ENCODE measurements around the gene ZCCHC12. TPM values are rescaled to one million over a fixed set of nuclear protein-coding genes. Genes with fewer than 3 reads are reported as not detected.

ZCCHC12 gene
- total RNA-seq, 1 experiment from 2014 or later: 0.10 TPM

DNA sequence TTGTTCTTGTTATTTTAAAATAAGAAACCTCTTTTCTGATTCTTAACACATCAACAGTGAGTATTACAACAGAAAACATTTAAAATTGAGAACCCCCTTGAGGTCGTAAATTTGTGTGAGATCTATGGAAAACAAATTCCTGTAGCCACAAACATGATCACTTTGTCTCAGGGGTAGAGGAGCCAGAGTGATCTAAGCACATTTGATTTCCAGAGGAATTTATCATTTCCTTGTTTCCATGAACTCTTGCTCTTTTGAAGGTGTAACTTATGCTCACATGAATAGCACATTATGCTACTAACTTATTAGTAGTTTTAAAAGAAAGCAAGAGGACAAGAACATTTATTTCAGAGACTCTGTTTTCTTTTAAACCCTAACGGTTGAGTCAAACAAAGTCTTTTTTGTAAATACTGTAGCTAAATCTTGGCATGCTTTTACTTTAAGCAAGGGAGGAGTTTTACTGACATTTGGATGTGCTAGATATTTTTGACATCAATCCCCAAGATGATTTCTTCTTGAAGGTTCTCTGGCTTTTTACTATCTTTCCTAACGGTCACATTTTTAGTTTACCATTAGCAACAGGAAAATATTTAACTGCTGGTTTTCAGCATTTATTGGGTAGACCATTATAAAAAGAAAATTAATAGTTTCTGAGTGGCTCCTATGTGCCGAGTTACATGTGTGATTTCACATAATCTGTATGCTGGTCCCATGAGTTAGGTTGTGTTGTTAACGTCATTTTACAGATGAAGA is 27.9 kb upstream of the ZCCHC12 start:
- Histone ChIP-seq H3K27me3 (ENCODE audit: control insufficient read depth, insufficient read depth, low read length) (no peaks in the 10 kb centered on the region), H3K36me3 (ENCODE audit: control insufficient read depth, insufficient read depth, low read length) (peaks cover 5% of the 10 kb centered on the region; the same call in 1 of the 2 replicates), H3K4me1 (ENCODE audit: control insufficient read depth, insufficient read depth, low read length) (no peaks in the 10 kb centered on the region), H3K4me3 (ENCODE audit: low read depth in 2 of 2, low read length in 2 of 2) (no peak overlapping the region), H3K9me3 (ENCODE audit: control insufficient read depth, insufficient read depth, low read depth, low read length) (no peaks in the 10 kb centered on the region), H3K27ac (ENCODE audit: low read length) (no peak overlapping the region)
- no peak for ATAC-seq
- intact Hi-C loops (cut with micrococcal nuclease; ENCODE audit: unreplicated experiment) (no loop called here), in situ Hi-C loops (cut with HindIII; ENCODE audit: low pct_unique_long_range_greater_than_20kb, low sequenced_read_pairs) (no loop called here)
- ChIA-PET POLR2A (no interaction called here), CTCF (interaction anchor here (0.6 to 0.7 kb wide), 3 partner anchors 12 to 149 kb away, joined by 3 to 5 read pairs (median 3); no protein-coding TSS in a partner anchor)
- DNase-seq (ENCODE audit: low read depth, low spot score): no peak
- no TSS peak for BruUV-seq (replicated peaks)
- TF ChIP-seq TCF7L2 (IDR thresholded peaks at IDR 0.05; ENCODE audit: low read depth, low read length): no peak
- TF ChIP-seq SIN3A (IDR thresholded peaks at IDR 0.05; ENCODE audit: borderline replicate concordance, insufficient read depth, low read depth, low read length): no peak
- TF ChIP-seq, protein P1, sequence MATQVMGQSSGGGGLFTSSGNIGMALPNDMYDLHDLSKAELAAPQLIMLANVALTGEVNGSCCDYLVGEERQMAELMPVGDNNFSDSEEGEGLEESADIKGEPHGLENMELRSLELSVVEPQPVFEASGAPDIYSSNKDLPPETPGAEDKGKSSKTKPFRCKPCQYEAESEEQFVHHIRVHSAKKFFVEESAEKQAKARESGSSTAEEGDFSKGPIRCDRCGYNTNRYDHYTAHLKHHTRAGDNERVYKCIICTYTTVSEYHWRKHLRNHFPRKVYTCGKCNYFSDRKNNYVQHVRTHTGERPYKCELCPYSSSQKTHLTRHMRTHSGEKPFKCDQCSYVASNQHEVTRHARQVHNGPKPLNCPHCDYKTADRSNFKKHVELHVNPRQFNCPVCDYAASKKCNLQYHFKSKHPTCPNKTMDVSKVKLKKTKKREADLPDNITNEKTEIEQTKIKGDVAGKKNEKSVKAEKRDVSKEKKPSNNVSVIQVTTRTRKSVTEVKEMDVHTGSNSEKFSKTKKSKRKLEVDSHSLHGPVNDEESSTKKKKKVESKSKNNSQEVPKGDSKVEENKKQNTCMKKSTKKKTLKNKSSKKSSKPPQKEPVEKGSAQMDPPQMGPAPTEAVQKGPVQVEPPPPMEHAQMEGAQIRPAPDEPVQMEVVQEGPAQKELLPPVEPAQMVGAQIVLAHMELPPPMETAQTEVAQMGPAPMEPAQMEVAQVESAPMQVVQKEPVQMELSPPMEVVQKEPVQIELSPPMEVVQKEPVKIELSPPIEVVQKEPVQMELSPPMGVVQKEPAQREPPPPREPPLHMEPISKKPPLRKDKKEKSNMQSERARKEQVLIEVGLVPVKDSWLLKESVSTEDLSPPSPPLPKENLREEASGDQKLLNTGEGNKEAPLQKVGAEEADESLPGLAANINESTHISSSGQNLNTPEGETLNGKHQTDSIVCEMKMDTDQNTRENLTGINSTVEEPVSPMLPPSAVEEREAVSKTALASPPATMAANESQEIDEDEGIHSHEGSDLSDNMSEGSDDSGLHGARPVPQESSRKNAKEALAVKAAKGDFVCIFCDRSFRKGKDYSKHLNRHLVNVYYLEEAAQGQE (IDR thresholded peaks at IDR 0.05; ENCODE audit: insufficient read depth in 1 of 2, low read depth in 2 of 2, low read length in 1 of 2): no peak
- no peak for TF ChIP-seq CTCF (IDR thresholded peaks at IDR 0.05)
- no peak for TF ChIP-seq POLR2AphosphoS5 (IDR thresholded peaks at IDR 0.05; ENCODE audit: low read depth, low read length)

DNA sequence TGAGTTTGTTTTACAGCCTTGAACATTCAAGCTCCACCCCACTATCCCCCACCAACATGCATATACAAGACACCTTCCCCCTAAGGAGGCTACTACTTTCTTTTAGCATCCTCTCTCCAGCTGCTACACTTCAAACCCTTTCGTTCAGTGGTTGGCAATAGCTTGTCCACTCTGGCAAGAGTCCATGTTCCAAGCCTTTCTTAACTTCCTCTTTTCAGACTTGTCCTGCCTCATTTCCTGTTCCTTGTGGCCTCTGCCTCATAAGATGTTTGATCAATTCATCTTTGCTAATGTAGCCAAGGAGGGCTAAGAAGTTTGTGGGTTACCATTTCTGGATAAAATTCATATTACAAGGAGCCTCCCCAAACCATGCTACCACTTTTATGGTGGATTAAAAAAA is 20.8 kb upstream of the ZCCHC12 start:
- Histone ChIP-seq H3K9me3 (ENCODE audit: control insufficient read depth, insufficient read depth, low read depth, low read length) (no peaks in the 10 kb centered on the region), H3K27ac (ENCODE audit: low read length) (no peak overlapping the region), H3K4me3 (ENCODE audit: low read depth in 2 of 2, low read length in 2 of 2) (no peak overlapping the region), H3K27me3 (ENCODE audit: control insufficient read depth, insufficient read depth, low read length) (no peaks in the 10 kb centered on the region), H3K4me1 (ENCODE audit: control insufficient read depth, insufficient read depth, low read length) (no peaks in the 10 kb centered on the region), H3K36me3 (ENCODE audit: control insufficient read depth, insufficient read depth, low read length) (no peaks in the 10 kb centered on the region)
- ATAC-seq (no peak), DNase-seq (ENCODE audit: low read depth, low spot score) (no peak)
- ChIA-PET CTCF (no interaction called here), POLR2A (no interaction called here)
- intact Hi-C loops (cut with micrococcal nuclease; ENCODE audit: unreplicated experiment): loop anchor here (10.0 kb wide), 1 partner anchor 348 kb away; no protein-coding TSS in a partner anchor
- no TSS peak for BruUV-seq (replicated peaks)
- TF ChIP-seq, protein P1 (IDR thresholded peaks at IDR 0.05; ENCODE audit: insufficient read depth in 1 of 2, low read depth in 2 of 2, low read length in 1 of 2): no peak
- TF ChIP-seq TCF7L2 (IDR thresholded peaks at IDR 0.05; ENCODE audit: low read depth, low read length) (no peak), POLR2AphosphoS5 (IDR thresholded peaks at IDR 0.05; ENCODE audit: low read depth, low read length) (no peak), CTCF (IDR thresholded peaks at IDR 0.05) (no peak), SIN3A (IDR thresholded peaks at IDR 0.05; ENCODE audit: borderline replicate concordance, insufficient read depth, low read depth, low read length) (no peak)
- in situ Hi-C loops (cut with HindIII; ENCODE audit: low pct_unique_long_range_greater_than_20kb, low sequenced_read_pairs): no loop called here

All from Panc1 (cell line).